ENCODE measurements around the gene ENDOV. TPM values are rescaled to one million over a fixed set of nuclear protein-coding genes. Genes with fewer than 3 reads are reported as not detected.

ENDOV gene
- total RNA-seq, 2 experiments from 2014 or later, result 12.3 to 13.0 TPM

DNA sequence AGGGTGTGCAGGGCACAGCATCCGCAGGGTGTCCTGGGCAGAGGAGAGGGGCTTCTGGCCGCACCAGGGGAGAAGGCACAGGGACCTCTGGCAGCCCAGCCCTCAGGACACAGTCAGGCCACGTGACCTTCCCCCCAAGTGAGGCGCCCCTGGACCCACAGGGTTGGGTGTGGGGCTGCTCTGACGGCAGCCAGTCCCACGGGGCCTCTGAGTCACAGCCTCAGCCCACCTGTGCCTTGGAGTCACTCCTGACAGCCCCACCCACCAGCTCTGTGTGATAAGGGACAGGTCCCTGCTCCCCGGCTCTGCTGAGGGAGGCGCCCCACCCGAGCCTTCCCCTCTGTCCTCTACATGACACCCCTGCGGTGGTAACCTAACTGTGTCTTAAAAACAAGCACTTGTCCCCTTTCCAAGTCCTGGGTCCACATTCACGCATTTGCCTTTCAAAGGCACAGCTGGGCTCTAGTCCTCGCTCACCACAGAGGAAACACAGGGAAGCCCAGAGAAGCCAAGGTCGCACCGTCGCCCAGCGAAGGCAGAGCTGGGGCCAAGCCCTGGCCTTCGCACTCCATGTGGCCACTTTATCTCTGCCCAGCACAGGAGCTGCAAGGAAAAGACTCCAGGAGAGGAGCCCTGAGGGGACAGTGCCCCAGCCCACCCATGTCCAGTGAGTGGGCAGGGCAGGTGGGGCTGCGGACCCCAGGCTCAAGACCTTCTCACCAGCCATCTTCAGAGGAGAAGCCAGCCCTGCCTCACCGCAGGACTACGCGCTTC, 66.5 kb downstream of the ENDOV start:
- peaks cover 39% of the 10 kb centered on the region for H3K27me3 Mint-ChIP-seq
- no peaks in the 10 kb centered on the region for H3K9me3 Mint-ChIP-seq (ENCODE audit: low read depth)
- CTCF ChIA-PET, result interaction anchor here (1.3 kb wide), 1 partner anchor 154 kb away, joined by 6 read pairs; no protein-coding TSS in a partner anchor

GRCh38 chr17:80482058-80482318, 67.0 kb downstream of the ENDOV start:
- intact Hi-C loops (cut with DNase I, micrococcal nuclease), result no loop called here
- CTCF ChIA-PET, result no interaction called here

More for the DNA sequence above, 66.5 kb downstream of the ENDOV start:
- intact Hi-C loops (cut with DNase I, micrococcal nuclease), result no loop called here
- no peak for DNase-seq
- no peaks in the 10 kb centered on the region for H3K36me3 Mint-ChIP-seq (ENCODE audit: low read depth)
- no peak for ATAC-seq
- no peak overlapping the region for H3K27ac Mint-ChIP-seq
- POLR2A ChIA-PET, result no interaction called here
- no peak overlapping the region for H3K4me3 Mint-ChIP-seq
- peaks cover 3% of the 10 kb centered on the region for H3K4me1 Mint-ChIP-seq

GRCh38 chr17:80482555-80483308, 67.8 kb downstream of the ENDOV start:
- ChIA-PET CTCF (interaction anchor here (1.0 kb wide), 1 partner anchor 13 kb away, joined by 3 read pairs; no protein-coding TSS in a partner anchor), POLR2A (no interaction called here)
- DNase-seq (no peak), ATAC-seq (no peak)
- Mint-ChIP-seq H3K27me3 (peaks cover 46% of the 10 kb centered on the region), H3K9me3 (ENCODE audit: low read depth) (no peaks in the 10 kb centered on the region), H3K36me3 (ENCODE audit: low read depth) (no peaks in the 10 kb centered on the region), H3K4me3 (no peak overlapping the region), H3K4me1 (peaks cover 3% of the 10 kb centered on the region), H3K27ac (no peak overlapping the region)
- intact Hi-C loops (cut with DNase I, micrococcal nuclease), result no loop called here

More at GRCh38 chr17:80482058-80482318, 67.0 kb downstream of the ENDOV start:
- H3K36me3 Mint-ChIP-seq (ENCODE audit: low read depth), result no peaks in the 10 kb centered on the region
- H3K27me3 Mint-ChIP-seq, result peaks cover 42% of the 10 kb centered on the region
- ATAC-seq (no peak), DNase-seq (no peak)
- no peaks in the 10 kb centered on the region for H3K9me3 Mint-ChIP-seq (ENCODE audit: low read depth)
- H3K27ac Mint-ChIP-seq, result no peak overlapping the region
- peaks cover 3% of the 10 kb centered on the region for H3K4me1 Mint-ChIP-seq
- POLR2A ChIA-PET, result no interaction called here
- H3K4me3 Mint-ChIP-seq, result no peak overlapping the region

- no peaks in the 10 kb centered on the region for H3K9me3 Mint-ChIP-seq (ENCODE audit: low read depth)
- no peak for ATAC-seq
- no peak for DNase-seq
- no peak overlapping the region for H3K27ac Mint-ChIP-seq
- CTCF ChIA-PET, result no interaction called here
- H3K4me1 Mint-ChIP-seq, result no peaks in the 10 kb centered on the region
- intact Hi-C loops (cut with DNase I, micrococcal nuclease), result no loop called here
- no peaks in the 10 kb centered on the region for H3K36me3 Mint-ChIP-seq (ENCODE audit: low read depth)
- H3K27me3 Mint-ChIP-seq, result peaks cover 30% of the 10 kb centered on the region
- POLR2A ChIA-PET, result no interaction called here
- H3K4me3 Mint-ChIP-seq, result no peak overlapping the region
Observed at GRCh38 chr17:80485846-80486245, 70.9 kb downstream of the ENDOV start.

DNA sequence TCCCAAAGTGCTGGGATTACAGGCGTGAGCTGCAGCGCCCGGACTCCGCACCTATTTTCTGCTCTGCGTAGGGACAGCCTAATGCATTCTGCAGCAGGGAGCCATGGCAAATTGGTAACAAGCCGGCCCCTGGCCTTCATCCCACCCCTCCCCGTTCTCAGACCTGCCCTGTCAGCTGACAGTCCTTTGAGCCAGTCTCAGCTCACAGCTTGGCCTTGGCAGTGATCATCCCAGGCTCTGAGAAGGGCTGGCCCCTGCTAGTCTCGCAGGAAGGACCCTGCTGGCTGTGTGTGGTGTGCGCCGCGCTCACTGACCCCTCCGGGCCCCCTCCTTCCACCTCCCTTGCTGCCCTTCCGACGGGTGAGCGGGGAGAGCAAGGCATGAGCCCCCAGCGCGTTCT, 71.7 kb downstream of the ENDOV start:
- DNase-seq, result no peak
- Mint-ChIP-seq H3K36me3 (ENCODE audit: low read depth) (no peaks in the 10 kb centered on the region), H3K27me3 (peaks cover 28% of the 10 kb centered on the region), H3K4me1 (no peaks in the 10 kb centered on the region), H3K27ac (no peak overlapping the region), H3K4me3 (no peak overlapping the region), H3K9me3 (ENCODE audit: low read depth) (no peaks in the 10 kb centered on the region)
- ATAC-seq, result no peak
- ChIA-PET POLR2A (no interaction called here), CTCF (no interaction called here)
- intact Hi-C loops (cut with DNase I, micrococcal nuclease), result no loop called here

GRCh38 chr17:80487511-80487910, 72.5 kb downstream of the ENDOV start:
- intact Hi-C loops (cut with DNase I, micrococcal nuclease), result no loop called here
- ATAC-seq (no peak), DNase-seq (no peak)
- H3K4me3 Mint-ChIP-seq, result no peak overlapping the region
- no peak overlapping the region for H3K27ac Mint-ChIP-seq
- ChIA-PET CTCF (interaction anchor here (0.6 kb wide), 1 partner anchor 13 kb away, joined by 3 read pairs; no protein-coding TSS in a partner anchor), POLR2A (no interaction called here)
- H3K27me3 Mint-ChIP-seq, result peaks cover 22% of the 10 kb centered on the region
- H3K4me1 Mint-ChIP-seq, result no peaks in the 10 kb centered on the region
- H3K9me3 Mint-ChIP-seq (ENCODE audit: low read depth), result no peaks in the 10 kb centered on the region
- no peaks in the 10 kb centered on the region for H3K36me3 Mint-ChIP-seq (ENCODE audit: low read depth)

Small RNA genes lying within 50 kb of the gene (microRNA-seq; reads per million reads assigned to microRNA genes)
- 1.8 reads per million for gene MIR4730 (ENCODE audit: borderline replicate concordance)

Other genes starting within 250 kb of the ENDOV start
- not detected for gene CARD14, start 245.1 kb upstream of the ENDOV start, total RNA-seq
- 10 to 100 TPM; 20.2 to 22.7 TPM for gene SGSH, start 194.8 kb upstream of the ENDOV start, total RNA-seq
- 1 to 10 TPM; 4.7 to 4.9 TPM for gene SLC26A11, start 194.7 kb upstream of the ENDOV start, total RNA-seq
- 100 to 1,000 TPM; 334 to 366 TPM for gene RNF213, start 154.3 kb upstream of the ENDOV start, total RNA-seq
- 10 to 100 TPM; 22.7 to 27.5 TPM for gene NPTX1, start 61.4 kb downstream of the ENDOV start, total RNA-seq
- 10 to 100 TPM; 48.6 to 58.1 TPM for gene RPTOR, start 129.7 kb downstream of the ENDOV start, total RNA-seq

Data from activated CD4-positive, alpha-beta T cell treated with anti-CD3 and anti-CD28 coated beads for 36 hours (primary cell).